Heart left ventricle (tissue), 16 donors: ENCODE data around the gene LTB4R. TPM values are rescaled to one million over a fixed set of nuclear protein-coding genes. Genes with fewer than 3 reads are reported as not detected.
"Not testable (repeated sequence)": the region's sequence is repeated elsewhere in the genome, so short reads cannot be mapped to it uniquely, and the experiment has no call there.

ENCODE experiments used
- ATAC-seq, 4 donors: fragments of 200-7000 bp; cut with Tn5 transposase; one replicate each; pipeline ENCODE4 v1.9.1; 2020 to 2022; ENCODE audit warnings: moderate library complexity in 4 of 4, mild to moderate bottlenecking in 3 of 4, moderate number of reproducible peaks in 1 of 4
- DNase-seq, 5 donors: peaks; one replicate each; pipeline ENCODE4 v3.0.0-alpha.2; 2020
- H3K27ac ChIP-seq, 12 donors: fragments of 200-600 bp; sonication (generic) in 4 of 12; one replicate each; pipeline versions ENCODE4 v1.5.0 to v1.8.0; 2016 to 2022; ENCODE audit warnings: mild to moderate bottlenecking in 2 of 12
- H3K27me3 ChIP-seq, 9 donors: fragments of 200-600 bp; sonication (generic) in 2 of 9; one replicate each; pipeline versions ENCODE4 v1.5.1 to v1.8.0; 2016 to 2022; ENCODE audit warnings: mild to moderate bottlenecking in 3 of 9
- H3K36me3 ChIP-seq, 9 donors: fragments of 200-600 bp; sonication (generic) in 2 of 9; one replicate each; pipeline versions ENCODE4 v1.5.0 to v1.8.0; 2018 to 2022; ENCODE audit warnings: mild to moderate bottlenecking in 2 of 9
- H3K4me1 ChIP-seq, 12 donors: fragments of 200-600 bp; sonication (generic) in 4 of 12; one replicate each; pipeline versions ENCODE4 v1.5.0 to v1.8.0; 2016 to 2022; ENCODE audit warnings: mild to moderate bottlenecking in 3 of 12
- H3K4me3 ChIP-seq, 12 donors: fragments of 200-600 bp; sonication (generic) in 4 of 12; one replicate each; pipeline versions ENCODE4 v1.5.0 to v1.8.0; 2017 to 2022; ENCODE audit warnings: mild to moderate bottlenecking in 9 of 12, moderate library complexity in 4 of 12
- H3K9me3 ChIP-seq, 12 donors: fragments of 200-600 bp; sonication (generic) in 4 of 12; one replicate each; pipeline versions ENCODE4 v1.5.0 to v1.8.0; 2016 to 2022; ENCODE audit warnings: mild to moderate bottlenecking in 1 of 12
- POLR2A ChIP-seq, 2 donors: fragments of 450-650 bp; IDR thresholded peaks; one replicate each; pipeline ENCODE4 v1.6.1; 2017; ENCODE audit warnings: antibody characterized with exemption in 2 of 2, mild to moderate bottlenecking in 2 of 2, moderate library complexity in 2 of 2
- WGBS, 4 donors: extraction: QIAGEN DNeasy Blood & Tissue Kit in 2 of 4; methylation state at CpG; one replicate each; pipeline versions ENCODE4 v1.1.5 to v1.1.7; 2013 to 2018; 5-methylcytosine and 5-hydroxymethylcytosine counted together
- intact Hi-C, 10 donors: fragments of 100-400 bp; cut with DNase I; formaldehyde crosslinking; loops; one replicate each; pipeline versions ENCODE4 v1.11.1 to v1.14.2; 2022
- polyA plus RNA-seq, 2 donors: library from polyadenylated mRNA; stranded (reverse); fragments of 200-250 nt; gene quantifications; one replicate each; pipeline ENCODE4 v1.2.3, GENCODE V29; 2013
- total RNA-seq, 9 donors: library from RNA; depleted of rRNA in 2 of 9; stranded (reverse); fragments of >200 nt in 2 of 9; fragmentation: NEBNext Ultra II Directional in 3 of 9; extraction: Animal tissue kit (Norgen Biotek cat#: 25700) in 3 of 9; gene quantifications; one replicate each; pipeline versions ENCODE4 v1.1.0 to v1.2.4, GENCODE V29; 2016 to 2023
- TF ChIP-seq, protein P1 (sequence below), 12 donors: fragments of 200-600 bp; sonication (generic) in 4 of 12; IDR thresholded peaks; one replicate each; pipeline versions ENCODE4 v1.5.0 to v1.8.0; 2018 to 2022; ENCODE audit warnings: antibody characterized with exemption in 12 of 12, mild to moderate bottlenecking in 5 of 12
- donor health status: ischemic (EF 13 %, LVEDD 7.1; RV severe dilation, severe dysfunction).
- donor health status: healthy with polysubstance abuse.
- donor health status: DM: no; HTN: yes; CAD: no.
- donor health status: DM: no; HTN: no; CAD: no.
- donor health status: ischemic (EF 25% LVEDD 6.9; RV normal size, moderate dysfunction).
- donor health status: ischemic (EF 25% LVEDD 5.7; RV mildly dilated, moderate dysfunction).
- donor health status: healthy.
- donor health status: DM: yes; HTN: yes; CAD: no.
- donor health status: ischemic (EF 35%, LVEDD 5.7; RV mildly dilated, moderate dysfunction).
- donor health status: nonischemic (EF 11% LVEDD 7.7; RV severe dilation, severe dysfunction).
- donor health status: DM: yes; HTN: yes; CAD: no.
- donor health status: PGD.
- donor health status: ischemic (EF 29% LVEDD 5.4; RV normal size, mild dysfunction).
- donor health status: nonischemic (EF 23%, LVEDD 6.1; RV moderate dilation, normal function).

The LTB4R gene
- total and polyA plus RNA-seq, 11 donors: 0.92 to 8.8 (median 1.7) TPM

DNA sequence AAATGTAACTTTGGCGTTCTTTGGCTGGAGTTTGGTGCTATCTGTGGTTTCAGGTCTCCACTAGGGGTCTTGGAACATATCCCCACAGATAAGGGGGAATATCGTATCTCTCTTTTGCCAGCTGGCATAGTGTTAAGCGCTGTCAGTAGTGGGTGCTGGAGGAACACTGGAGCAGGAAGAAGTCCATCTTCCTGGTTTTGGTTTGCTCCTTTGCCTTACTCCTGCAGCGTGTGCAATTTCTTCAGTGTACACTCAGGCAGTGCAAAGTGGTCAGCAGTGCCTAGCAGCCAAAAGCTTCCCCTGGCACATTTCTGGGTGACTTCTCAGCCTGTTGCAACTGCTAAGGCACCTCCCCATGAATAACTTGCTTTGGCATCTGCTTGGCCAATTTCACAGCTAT is 40.2 kb downstream of the LTB4R start:
- H3K27ac ChIP-seq: no peak overlapping the region
- H3K9me3 ChIP-seq: no peaks in the 10 kb centered on the region
- H3K36me3 ChIP-seq: no peaks in the 10 kb centered on the region
- TF ChIP-seq, protein P1, sequence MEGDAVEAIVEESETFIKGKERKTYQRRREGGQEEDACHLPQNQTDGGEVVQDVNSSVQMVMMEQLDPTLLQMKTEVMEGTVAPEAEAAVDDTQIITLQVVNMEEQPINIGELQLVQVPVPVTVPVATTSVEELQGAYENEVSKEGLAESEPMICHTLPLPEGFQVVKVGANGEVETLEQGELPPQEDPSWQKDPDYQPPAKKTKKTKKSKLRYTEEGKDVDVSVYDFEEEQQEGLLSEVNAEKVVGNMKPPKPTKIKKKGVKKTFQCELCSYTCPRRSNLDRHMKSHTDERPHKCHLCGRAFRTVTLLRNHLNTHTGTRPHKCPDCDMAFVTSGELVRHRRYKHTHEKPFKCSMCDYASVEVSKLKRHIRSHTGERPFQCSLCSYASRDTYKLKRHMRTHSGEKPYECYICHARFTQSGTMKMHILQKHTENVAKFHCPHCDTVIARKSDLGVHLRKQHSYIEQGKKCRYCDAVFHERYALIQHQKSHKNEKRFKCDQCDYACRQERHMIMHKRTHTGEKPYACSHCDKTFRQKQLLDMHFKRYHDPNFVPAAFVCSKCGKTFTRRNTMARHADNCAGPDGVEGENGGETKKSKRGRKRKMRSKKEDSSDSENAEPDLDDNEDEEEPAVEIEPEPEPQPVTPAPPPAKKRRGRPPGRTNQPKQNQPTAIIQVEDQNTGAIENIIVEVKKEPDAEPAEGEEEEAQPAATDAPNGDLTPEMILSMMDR (IDR thresholded peaks at IDR 0.05): no peak
- no peak for TF ChIP-seq POLR2A (IDR thresholded peaks at IDR 0.05)
- H3K4me1 ChIP-seq: peaks cover 0 to 15% (median 0%) of the 10 kb centered on the region in 12 donors
- DNase-seq (no peak), ATAC-seq (peak in 3 of 4 donors; percentile 58 to 67 (median 59))
- intact Hi-C loops: no loop called here
- peaks cover 0 to 26% (median 0%) of the 10 kb centered on the region in 9 donors for H3K27me3 ChIP-seq
- 14 to 25% (median 18%) methylated on average over 4 of the region's 4 CpGs for WGBS, 4 donors
- no peak overlapping the region for H3K4me3 ChIP-seq

DNA sequence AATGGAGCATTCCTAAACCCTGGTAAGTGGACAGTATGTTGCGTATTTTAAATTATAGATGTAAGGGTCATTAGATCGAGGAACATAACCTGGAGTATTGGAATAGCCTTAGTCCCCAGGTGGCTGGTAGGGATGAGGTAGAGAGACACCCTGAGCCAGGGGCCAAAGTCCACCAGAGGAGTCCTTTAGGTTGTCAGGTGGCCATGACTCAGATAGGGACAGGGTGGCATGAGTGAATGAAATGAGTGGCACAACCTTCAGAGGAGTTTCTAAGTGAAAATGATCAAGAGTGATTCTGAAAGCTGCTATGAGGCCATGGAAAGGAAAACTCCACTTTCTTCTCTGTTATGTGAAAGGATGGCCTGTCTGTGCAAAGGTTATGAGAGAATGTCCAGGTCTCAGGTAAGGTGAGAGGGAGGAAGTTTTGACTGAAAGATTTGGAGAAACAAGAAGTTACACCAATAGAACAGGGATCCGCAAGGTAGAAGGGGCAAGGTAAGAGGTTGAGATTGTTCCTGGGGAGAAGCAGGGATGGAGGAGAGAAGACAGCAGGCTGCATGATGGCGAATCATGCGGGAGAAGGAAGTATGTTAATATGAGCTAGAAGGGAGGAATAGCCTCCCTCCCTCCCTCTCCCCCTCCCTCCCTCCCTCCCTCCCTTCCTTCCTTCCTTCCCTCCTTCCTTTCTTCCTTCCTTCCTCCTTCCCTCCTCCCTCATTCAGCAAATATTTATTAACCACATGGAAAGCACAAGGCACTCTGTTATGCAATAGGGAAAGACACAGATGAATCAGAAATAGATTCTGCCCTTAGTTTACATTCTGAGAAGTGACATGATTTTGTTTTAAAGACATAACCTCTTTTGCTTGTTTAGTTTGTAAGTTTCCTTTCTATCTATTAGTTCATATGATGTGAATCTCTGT is 42.5 kb downstream of the LTB4R start:
- TF ChIP-seq, protein P1 (IDR thresholded peaks at IDR 0.05): no peak
- TF ChIP-seq POLR2A (IDR thresholded peaks at IDR 0.05): no peak
- Histone ChIP-seq H3K36me3 (no peaks in the 10 kb centered on the region), H3K9me3 (no peaks in the 10 kb centered on the region), H3K27me3 (peaks cover 0 to 26% (median 0%) of the 10 kb centered on the region in 9 donors), H3K4me3 (no peak overlapping the region), H3K27ac (no peak overlapping the region), H3K4me1 (peaks cover 0 to 13% (median 0%) of the 10 kb centered on the region in 12 donors)
- DNase-seq: no peak
- no peak for ATAC-seq
- 67 to 73% (median 71%) methylated on average over 5 of the region's 5 CpGs for WGBS, 4 donors
- intact Hi-C loops: no loop called here

DNA sequence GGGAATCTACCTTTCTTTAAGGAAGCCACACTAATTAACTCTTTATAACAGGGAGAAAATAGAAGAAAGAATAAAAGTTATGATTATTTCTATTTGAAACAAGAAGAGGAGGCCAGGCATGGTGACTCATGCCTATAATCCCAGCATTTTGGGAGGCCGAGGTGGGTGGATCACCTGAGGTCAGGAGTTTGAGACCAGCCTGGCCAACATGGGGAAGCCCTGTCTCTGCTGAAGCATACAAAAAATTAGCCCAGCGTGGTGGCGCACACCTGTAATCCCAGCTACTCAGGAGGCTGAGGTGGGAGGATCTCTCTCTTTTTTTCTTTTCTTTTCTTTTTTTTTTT is 43.2 kb downstream of the LTB4R start:
- H3K27ac ChIP-seq, intact Hi-C loops, H3K9me3 ChIP-seq, H3K36me3 ChIP-seq, DNase-seq, H3K4me3 ChIP-seq, ATAC-seq: not testable (repeated sequence)
- H3K27me3 ChIP-seq: peaks cover 0 to 26% (median 0%) of the 10 kb centered on the region in 9 donors
- WGBS, 4 donors: 87 to 90% (median 88%) methylated on average over 3 of the region's 3 CpGs
- peaks cover 0 to 13% (median 0%) of the 10 kb centered on the region in 12 donors for H3K4me1 ChIP-seq

DNA sequence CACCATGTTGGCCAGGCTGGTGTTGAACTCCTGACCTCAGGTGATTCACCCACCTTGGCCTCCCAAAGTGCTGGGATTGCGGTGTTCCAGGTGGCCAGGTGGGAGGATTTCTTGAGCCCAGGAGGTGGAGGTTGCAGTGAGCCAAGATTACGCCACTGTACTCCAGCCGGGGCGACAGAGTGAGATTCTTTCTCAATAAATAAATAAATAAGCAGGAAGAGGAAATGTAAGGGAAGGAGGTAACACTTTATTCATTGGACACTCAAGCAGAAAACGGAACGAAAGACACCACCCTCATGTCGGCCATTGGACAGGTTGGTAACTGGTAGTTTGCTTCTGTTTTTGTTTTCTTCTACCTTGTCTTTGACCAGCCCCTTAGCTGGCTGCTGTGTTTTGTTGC is 43.7 kb downstream of the LTB4R start:
- H3K4me1 ChIP-seq: peaks cover 0 to 13% (median 0%) of the 10 kb centered on the region in 12 donors
- TF ChIP-seq, protein P1 (IDR thresholded peaks at IDR 0.05): no peak
- TF ChIP-seq POLR2A (IDR thresholded peaks at IDR 0.05): no peak
- no peaks in the 10 kb centered on the region for H3K36me3 ChIP-seq
- H3K4me3 ChIP-seq: no peak overlapping the region
- H3K27me3 ChIP-seq: peaks cover 0 to 26% (median 0%) of the 10 kb centered on the region in 9 donors
- H3K9me3 ChIP-seq: no peaks in the 10 kb centered on the region
- ATAC-seq (no peak), DNase-seq (no peak)
- no peak overlapping the region for H3K27ac ChIP-seq
- WGBS, 4 donors: 89 to 94% (median 92%) methylated on average over 7 of the region's 7 CpGs
- intact Hi-C loops: no loop called here
